ENCODE data around the gene ANKRD10. TPM values are rescaled to one million over a fixed set of nuclear protein-coding genes. Genes with fewer than 3 reads are reported as not detected.

Gene ANKRD10
- total and polyA plus RNA-seq, 2 donors (not counting 3 experiments of a cell fraction or from before 2014, with no cell fraction given): 44.5 to 94.1 TPM

GRCh38 chr13:110869805-110870706 is 44.8 kb downstream of the ANKRD10 start:
- Histone ChIP-seq H3K27me3 (ENCODE audit: control insufficient read depth in 2 of 2, insufficient read depth in 2 of 2, low read length in 2 of 2) (peaks cover 0 to 2% of the 10 kb centered on the region in 2 experiments), H3K9me3 (replicated peaks; ENCODE audit: control insufficient read depth, insufficient read depth, low read length) (no peaks in the 10 kb centered on the region), H3K79me2 (ENCODE audit: control insufficient read depth, insufficient read depth, low read length) (no peaks in the 10 kb centered on the region), H4K20me1 (replicated peaks; ENCODE audit: control insufficient read depth, extremely low read depth, insufficient read depth, low read length) (no peaks in the 10 kb centered on the region), H3K36me3 (ENCODE audit: control insufficient read depth in 2 of 2, extremely low read depth in 1 of 2, insufficient read depth in 2 of 2, low read length in 2 of 2) (no peaks in the 10 kb centered on the region), H3K27ac (ENCODE audit: insufficient read depth, low read depth, low read length) (peak overlapping the region; percentile 86), H3K4me1 (ENCODE audit: control insufficient read depth, extremely low read depth, insufficient read depth, low read length) (peaks cover 17% of the 10 kb centered on the region), H2AFZ (ENCODE audit: low read depth, low read length) (peak overlapping the region; percentile 93), H3K4me2 (ENCODE audit: insufficient read depth, low read length) (peak overlapping the region; percentile 75), H3K9me1 (replicated peaks; ENCODE audit: control insufficient read depth, extremely low read depth, insufficient read depth, low read length) (no peaks in the 10 kb centered on the region), H3K4me3 (replicated peaks in 1 of 3; ENCODE audit: insufficient read depth in 1 of 3, low read depth in 1 of 3, low read length in 3 of 3) (peak overlapping the region in 2 of 3 experiments; percentile 3 to 45), H3K9ac (replicated peaks; ENCODE audit: extremely low read depth, insufficient read depth, low read length) (peak overlapping the region; percentile 80)
- DNase-seq (ENCODE audit: low read depth, low spot score) (peak; percentile 99), FAIRE-seq (peak; percentile 100)
- ChIA-PET CTCF (interaction anchor here (0.6 to 1.5 kb wide), 7 partner anchors 10 to 253 kb away, joined by 3 to 6 read pairs (median 3); no protein-coding TSS in a partner anchor), POLR2A (interaction anchor here (0.9 to 1.3 kb wide), 2 partner anchors 155 to 158 kb away, joined by 4 to 8 read pairs; no protein-coding TSS in a partner anchor)
- TF ChIP-seq POLR2AphosphoS5 (IDR thresholded peaks at IDR 0.05; ENCODE audit: insufficient read depth, low read depth, low read length) (peak; percentile 86), POLR2A (IDR thresholded peaks at IDR 0.05; ENCODE audit: low read depth, low read length) (no peak), MAX (IDR thresholded peaks at IDR 0.05; ENCODE audit: insufficient read depth, insufficient read length) (peak; percentile 4), FOS (IDR thresholded peaks at IDR 0.05; ENCODE audit: borderline replicate concordance, insufficient read depth, low read length) (peak; percentile 100), GATA2 (IDR thresholded peaks at IDR 0.05; ENCODE audit: insufficient read depth, insufficient read length, low read depth, low read length) (no peak), MYC (IDR thresholded peaks at IDR 0.05; ENCODE audit: low read depth, low read length) (no peak), JUN (IDR thresholded peaks at IDR 0.05; ENCODE audit: borderline replicate concordance, insufficient read depth, insufficient read length, low read depth) (peak; percentile 100)
- TF ChIP-seq, protein P1, sequence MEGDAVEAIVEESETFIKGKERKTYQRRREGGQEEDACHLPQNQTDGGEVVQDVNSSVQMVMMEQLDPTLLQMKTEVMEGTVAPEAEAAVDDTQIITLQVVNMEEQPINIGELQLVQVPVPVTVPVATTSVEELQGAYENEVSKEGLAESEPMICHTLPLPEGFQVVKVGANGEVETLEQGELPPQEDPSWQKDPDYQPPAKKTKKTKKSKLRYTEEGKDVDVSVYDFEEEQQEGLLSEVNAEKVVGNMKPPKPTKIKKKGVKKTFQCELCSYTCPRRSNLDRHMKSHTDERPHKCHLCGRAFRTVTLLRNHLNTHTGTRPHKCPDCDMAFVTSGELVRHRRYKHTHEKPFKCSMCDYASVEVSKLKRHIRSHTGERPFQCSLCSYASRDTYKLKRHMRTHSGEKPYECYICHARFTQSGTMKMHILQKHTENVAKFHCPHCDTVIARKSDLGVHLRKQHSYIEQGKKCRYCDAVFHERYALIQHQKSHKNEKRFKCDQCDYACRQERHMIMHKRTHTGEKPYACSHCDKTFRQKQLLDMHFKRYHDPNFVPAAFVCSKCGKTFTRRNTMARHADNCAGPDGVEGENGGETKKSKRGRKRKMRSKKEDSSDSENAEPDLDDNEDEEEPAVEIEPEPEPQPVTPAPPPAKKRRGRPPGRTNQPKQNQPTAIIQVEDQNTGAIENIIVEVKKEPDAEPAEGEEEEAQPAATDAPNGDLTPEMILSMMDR (IDR thresholded peaks at IDR 0.05; ENCODE audit: extremely low read depth in 1 of 2, insufficient read depth in 1 of 2, low read depth in 1 of 2, low read length in 2 of 2): peak in 1 of 2 donors; percentile 6
- intact Hi-C loops (cut with micrococcal nuclease) (loop anchor here (1.0 to 2.0 kb wide), 3 partner anchors 45 to 333 kb away; partner anchors contain the start of gene ANKRD10), dilution Hi-C loops (cut with MboI; ENCODE audit: extremely low pct_ligation_motif_present, low sequenced_read_pairs) (no loop called here)
- BruUV-seq (replicated peaks): TSS peak; percentile 91

Data from endothelial cell of umbilical vein (primary cell).